ACHN (cell line): ENCODE results near the gene TCHHL1.
"Not testable (repeated sequence)": the region's sequence is repeated elsewhere in the genome, so short reads cannot be mapped to it uniquely, and the experiment has no call there.

Experiments used
- DNase-seq: peaks from one replicate; pipeline ENCODE4 v3.0.0-alpha.2; 2015
- in situ Hi-C: cut with HindIII; loops from 2 replicates; pipeline ENCODE4 v1.10.0; 2017; ENCODE audit warnings: low sequenced_read_pairs, low pct_ligation_motif_present, low pct_unique_long_range_greater_than_20kb

Gene TCHHL1

DNA sequence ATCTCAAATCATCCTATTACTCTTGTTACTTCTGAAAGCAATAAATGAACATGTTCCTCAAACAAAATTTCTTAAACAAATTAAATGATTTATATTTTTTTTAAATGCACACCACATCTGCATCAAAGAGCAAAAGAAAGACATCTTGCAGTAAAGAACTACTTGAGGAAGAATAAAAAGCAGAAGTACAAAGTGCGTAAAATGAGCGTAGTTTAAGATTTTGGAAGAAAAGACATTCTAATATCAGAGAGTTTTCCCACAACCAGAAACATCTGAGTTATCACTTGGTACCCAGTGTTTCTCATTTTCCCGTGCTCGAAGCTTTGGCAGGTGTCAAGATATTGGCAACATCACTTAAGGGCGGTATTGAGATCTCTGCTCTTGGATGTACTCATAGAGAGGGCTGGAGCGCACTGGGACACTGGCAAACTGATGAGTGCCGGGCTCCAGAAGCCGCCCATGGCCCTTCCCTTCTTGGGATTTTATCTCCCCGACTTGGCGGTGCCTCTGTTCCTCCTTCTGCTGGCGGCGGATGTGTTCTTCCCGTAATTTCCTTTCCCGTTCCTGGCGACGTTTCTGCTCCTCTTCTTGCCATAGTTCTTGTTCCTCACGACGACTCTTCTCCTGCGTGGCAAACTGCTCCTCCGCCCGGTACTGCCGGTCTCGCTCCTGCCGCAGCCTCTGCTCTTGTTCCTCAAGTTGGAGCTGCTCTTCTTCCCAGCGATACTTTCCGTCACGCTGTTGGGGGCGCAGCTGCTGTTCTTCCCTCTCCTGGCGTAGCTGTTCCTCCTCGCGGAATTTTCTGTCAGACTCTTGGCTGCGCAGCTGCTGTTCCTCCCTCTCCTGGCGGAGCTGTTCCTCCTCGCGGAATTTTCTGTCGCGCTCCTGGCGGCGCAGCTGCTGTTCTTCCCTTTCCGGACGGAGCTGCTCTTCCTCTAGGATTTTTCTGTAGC is 18.4 kb upstream of the TCHHL1 start:
- in situ Hi-C loops = no loop called here
- no peak for DNase-seq

DNA sequence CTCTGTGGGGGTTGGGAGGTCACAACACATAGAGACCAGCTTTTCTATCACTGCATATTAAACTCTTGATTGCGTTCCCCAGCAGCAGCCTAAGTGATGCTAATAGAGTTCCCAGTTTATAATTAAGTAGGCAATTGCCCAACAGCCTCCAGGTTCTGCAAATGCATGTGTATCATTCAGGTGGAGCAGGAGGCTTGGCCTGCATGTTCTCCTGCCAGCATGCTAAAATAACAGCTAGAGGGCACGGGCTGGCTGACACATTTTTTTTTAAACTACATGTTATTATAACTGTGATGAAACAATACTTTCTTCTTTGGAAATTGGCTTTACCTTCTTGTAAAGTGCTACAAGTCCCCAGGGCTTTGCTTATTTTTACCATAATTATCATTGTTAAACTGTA is 16.0 kb upstream of the TCHHL1 start:
- no peak for DNase-seq
- in situ Hi-C loops = no loop called here

DNA sequence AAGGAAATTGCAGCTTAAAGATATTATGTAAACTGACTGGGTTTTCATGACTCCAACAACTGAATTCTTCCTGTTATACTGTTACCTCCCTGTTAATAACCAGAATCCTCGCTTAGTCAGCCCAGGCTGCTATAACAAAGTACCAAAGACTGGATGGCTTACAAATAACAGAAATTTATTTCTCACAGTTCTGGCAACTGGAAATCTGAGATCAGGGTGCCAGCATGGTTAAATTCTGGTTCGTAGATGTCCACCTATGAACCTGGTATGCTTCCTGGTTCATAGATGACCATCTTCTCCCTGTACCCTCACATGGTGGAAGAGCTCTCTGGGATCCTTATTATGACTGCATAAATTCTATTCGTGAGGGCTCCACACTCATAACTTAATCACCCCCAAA is 8.1 kb upstream of the TCHHL1 start:
- in situ Hi-C loops = no loop called here

DNA sequence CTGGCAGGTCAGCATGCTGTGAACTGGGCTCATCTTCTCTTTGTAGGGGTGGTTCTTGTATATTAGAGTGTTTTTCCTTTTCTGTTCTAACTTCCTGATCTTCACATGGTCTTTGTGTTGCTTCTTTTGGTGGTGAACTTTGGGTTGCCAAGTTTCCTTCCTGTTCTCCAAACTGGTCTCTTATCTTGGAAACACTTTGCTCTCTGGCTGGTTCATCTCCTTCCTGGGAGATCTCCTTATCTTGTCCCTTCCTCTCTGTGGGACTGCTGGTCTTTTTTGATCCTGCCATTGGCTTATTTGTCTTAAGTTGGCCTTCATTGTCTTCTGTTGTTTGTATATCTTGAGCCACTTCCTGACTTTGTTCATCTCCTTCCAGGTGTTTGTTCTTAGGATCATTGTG is 2.1 kb downstream of the TCHHL1 start:
- DNase-seq = no peak
- in situ Hi-C loops = no loop called here

More for the DNA sequence above, 8.1 kb upstream of the TCHHL1 start:
- no peak for DNase-seq

DNA sequence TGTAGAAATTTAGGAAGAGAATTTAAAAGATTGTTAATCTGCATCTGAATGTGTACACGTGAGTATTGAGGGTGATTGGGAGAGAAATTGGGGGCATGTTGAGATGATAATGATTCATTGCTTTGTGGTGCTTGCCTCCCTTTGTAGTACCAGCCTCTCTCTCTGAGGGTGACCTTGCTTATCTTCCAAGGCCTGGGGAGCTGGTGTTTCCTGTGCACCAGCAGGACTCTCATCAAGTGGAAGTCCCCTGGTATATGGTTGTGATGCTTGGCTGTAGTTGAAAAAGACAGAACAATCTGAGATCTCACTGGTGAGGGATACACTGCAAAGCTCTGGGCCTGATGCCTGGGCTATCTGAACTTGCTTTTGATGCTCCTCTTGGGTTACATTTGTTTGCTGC is 4.0 kb downstream of the TCHHL1 start:
- no peak for DNase-seq
- in situ Hi-C loops = no loop called here

DNA sequence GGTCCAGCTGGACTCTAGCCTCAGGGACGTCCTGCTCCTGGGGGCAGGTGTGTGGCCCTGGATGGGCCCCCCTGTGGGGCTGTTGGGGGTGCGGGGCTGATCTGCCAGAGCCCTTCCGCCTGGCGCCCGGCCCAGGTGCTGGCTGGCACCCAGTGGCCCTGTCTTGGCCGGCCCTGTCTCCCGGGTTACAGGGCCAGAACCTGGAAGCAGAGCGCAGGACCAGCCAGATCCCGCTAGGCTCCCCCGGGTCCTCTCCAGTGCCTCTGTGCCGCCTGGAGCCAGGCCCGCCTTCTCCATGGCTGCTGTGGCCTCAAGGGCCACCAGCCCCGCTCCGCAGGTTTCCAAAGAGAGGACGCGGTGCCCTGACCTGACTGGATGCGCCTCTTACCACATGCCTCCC is 7.8 kb downstream of the TCHHL1 start:
- DNase-seq, in situ Hi-C loops: not testable (repeated sequence)

DNA sequence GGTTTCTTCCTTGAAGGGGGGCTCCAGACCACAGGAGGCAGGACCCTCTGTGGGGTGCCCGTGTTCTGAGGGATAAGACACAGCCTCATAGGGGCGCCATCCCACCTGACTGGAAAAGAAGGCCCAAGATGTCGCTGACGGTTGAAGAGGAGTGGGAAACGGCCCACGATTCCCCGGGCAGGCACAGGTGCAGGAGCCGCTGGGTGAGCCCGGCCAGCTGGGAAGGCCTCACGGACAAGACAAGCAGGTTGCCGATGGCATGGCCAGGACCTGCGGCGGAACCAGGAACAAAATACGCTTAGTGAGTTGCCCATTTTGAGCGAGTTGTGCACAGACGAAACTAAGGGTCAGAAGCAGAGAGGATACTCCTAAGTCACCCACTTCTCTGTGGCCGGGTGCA is 8.4 kb downstream of the TCHHL1 start:
- in situ Hi-C loops, DNase-seq: not testable (repeated sequence)

DNA sequence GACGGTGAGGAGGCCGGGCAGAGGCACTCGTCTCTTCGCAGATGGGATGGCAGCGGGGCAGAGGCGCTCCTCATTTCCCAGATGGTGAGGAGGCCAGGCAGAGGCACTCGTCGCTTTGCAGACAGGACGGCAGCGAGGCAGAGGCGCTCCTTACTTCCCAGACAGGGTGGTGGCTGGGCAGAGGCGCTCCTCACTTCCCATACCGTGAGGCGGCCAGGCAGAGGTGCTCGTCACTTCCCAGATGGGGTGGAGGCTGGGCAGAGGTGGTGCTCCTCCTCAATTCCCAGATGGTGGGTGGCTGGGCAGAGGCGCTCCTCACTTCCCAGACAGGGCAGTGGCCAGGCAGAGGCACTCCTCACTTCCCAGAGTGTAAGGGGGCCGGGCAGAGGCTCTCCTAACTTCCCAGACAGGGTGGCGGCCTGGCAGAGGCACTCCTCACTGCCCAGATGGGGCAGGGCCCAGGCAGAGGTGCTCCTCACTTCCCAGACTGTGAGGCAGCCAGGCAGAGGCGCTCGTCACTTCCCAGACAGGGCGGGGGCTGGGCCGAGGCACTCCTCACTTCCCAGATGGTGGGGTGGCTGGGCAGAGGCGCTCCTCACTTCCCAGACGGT is 9.9 kb downstream of the TCHHL1 start:
- in situ Hi-C loops = no loop called here
- no peak for DNase-seq

DNA sequence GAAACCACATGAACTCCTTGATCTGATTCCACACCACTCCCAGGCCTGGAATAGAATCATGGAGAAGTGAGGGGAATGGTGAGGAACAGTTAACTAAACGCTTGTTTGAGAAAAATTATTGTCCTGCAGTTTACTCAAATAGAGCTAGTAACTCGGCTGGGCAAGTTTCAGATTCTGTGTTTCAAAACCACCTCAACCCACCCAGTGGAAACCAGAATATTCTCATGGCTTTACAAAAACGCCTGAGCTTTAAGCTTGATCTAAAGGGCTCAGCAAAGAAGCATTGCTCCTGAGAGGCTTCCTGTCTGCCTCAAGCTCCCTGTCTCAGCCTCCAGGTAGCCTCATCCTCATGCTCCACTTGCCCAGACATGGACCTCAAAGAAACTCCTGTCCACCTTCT is 16.6 kb downstream of the TCHHL1 start:
- DNase-seq = no peak
- in situ Hi-C loops = no loop called here

DNA sequence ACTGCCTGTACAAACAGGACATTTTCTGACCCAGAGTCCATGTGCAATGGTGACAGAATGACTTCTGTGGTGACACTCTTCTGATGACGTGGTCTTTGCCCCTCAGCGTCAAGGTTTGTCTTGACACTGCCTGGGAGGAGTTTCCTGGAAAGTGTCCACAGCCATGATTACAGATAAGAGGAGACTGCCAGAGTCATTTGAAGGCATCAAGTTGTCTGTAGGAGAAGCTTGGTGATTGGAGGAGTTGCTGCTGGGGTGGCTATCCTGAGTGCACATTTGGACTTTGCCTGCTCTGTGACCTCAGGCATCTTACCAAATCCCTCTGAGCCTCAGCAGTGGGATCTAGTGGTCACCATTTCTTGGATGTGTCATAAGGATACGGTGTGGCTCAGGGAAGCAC is 17.7 kb downstream of the TCHHL1 start:
- in situ Hi-C loops = no loop called here
- DNase-seq = no peak

DNA sequence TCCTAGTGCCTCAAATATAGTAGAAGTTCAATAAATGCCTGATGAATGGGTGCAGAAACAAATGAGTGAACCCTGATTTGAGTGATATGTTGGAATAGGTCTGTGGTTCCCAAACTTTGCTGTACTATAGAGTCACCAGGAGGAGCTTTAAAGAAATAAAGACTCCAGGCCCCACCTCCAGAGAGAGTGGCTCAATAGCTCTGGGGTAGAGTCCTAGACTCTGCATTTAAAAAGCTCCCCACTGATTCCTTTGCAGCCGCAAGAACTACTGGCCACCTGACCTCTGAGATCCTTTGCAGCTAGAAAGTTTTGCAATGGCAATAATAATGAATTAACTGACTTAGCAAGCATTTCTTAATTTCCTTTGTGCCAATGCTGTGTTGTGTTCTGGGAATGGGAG is 20.9 kb downstream of the TCHHL1 start:
- DNase-seq = no peak
- in situ Hi-C loops = no loop called here

DNA sequence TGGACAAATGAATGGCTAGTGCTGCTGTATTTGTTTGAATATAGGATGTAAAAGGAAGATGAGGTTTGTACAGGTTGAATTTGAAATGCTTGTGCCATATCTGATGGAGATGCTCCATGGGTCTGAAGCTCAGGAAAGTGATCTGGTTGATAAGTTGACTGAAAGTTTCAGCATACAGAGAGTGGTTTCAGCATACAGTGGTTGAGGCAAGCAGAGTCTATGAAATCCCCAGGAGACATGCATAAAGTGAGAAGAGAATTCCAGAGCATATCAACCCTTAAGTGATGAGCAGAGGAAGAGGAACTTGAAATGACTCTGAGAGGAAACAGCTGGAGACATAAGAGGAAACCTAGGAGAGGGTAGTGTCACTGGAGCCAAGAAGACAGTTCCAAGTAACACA is 21.7 kb downstream of the TCHHL1 start:
- DNase-seq = no peak
- in situ Hi-C loops = no loop called here

DNA sequence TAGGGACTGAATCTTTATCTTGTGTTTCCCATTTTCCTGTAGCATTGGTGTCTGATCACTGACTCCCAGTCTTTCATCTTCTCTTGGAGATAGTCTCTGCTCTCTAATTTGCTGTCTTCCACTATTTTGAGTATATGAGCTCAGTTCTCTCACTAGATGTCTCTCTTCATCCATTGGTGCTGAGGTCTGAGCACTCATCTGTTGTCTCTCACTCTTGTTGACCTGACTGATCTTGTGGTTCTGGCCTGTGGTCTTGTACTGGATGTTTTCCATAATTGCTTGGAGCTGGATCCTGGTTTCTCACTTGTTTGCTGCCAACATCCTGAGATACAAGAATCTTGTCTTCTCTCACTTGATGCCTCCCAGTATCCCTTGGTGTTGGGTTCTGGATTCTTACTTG is 26.9 kb downstream of the TCHHL1 start:
- in situ Hi-C loops = no loop called here
- DNase-seq = no peak

DNA sequence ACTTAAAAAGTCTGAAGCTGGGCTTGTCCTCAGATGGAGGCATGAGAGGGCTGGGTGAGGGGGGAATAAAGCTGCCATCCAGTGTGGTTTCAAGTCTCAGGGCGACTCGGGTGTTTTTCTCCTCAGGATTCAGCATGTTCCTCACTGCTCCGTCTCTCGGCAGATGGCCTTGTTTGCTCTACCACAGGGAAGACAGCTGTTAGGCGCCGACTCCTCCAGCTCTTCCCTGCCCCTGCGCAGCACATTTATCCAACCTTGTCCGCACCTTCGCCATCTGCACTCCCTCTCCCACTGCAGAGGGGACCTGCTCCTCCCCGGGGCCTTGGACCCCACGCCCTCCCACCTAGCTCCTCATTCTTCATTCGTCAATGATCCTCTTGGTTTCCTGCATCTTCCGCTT is 35.5 kb downstream of the TCHHL1 start:
- no peak for DNase-seq
- in situ Hi-C loops = no loop called here

DNA sequence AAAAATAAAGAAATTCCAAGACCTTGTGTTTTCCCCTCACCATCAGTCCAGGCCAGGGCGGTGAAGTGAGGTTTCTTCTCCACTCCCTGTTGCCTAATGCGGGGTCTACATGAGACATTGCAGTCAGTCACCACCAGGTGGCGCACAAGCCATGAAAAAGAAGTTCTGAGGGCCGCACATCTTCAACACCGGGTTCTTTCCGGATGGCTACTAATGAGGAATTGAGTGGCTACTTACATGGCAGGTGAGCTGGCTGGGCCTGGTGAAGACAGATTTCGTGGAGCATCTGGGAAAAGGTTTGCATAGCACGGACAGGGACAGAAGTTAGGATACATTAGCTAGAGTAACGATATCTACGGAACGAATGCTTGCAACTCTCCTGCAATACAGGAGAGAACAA is 36.3 kb downstream of the TCHHL1 start:
- in situ Hi-C loops = no loop called here
- DNase-seq = peak; percentile 87

DNA sequence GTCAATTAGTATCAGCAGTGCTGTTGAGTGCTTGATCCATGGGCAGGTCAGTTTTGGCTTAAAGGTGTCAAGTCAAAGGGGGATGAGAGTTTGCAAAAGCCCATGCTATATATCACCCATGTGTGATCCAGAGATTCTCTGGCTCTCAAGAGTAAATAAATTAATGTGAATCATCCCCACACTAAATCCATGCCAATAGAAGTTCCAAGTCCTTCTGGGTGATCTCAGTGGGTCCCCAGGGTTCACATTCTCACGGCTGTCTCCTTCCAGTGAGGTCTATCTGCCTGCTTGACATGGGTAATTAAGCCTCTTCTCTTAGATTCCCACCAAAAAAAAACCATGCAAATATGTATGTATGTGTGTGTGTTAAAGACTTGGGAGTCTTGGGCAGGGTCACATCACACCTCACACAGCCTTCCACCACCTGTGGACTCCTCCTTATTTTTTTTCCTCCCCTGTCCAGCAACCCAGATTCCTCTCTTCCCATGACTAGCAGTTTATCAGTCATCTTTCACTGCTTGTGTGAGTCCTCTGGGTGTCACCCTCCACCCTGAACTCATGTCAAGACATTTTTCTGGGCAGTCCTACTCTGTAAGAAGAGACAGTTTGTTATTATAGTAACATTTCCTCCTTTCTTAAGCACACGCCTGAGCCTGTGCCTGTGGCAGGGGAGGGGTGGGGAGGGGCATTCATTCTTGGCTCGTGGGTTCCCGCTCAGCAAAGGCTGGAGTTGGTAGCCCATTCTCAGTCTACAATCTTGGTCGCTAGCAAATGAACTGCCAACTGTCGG is 37.8 kb downstream of the TCHHL1 start:
- in situ Hi-C loops = no loop called here
- no peak for DNase-seq

DNA sequence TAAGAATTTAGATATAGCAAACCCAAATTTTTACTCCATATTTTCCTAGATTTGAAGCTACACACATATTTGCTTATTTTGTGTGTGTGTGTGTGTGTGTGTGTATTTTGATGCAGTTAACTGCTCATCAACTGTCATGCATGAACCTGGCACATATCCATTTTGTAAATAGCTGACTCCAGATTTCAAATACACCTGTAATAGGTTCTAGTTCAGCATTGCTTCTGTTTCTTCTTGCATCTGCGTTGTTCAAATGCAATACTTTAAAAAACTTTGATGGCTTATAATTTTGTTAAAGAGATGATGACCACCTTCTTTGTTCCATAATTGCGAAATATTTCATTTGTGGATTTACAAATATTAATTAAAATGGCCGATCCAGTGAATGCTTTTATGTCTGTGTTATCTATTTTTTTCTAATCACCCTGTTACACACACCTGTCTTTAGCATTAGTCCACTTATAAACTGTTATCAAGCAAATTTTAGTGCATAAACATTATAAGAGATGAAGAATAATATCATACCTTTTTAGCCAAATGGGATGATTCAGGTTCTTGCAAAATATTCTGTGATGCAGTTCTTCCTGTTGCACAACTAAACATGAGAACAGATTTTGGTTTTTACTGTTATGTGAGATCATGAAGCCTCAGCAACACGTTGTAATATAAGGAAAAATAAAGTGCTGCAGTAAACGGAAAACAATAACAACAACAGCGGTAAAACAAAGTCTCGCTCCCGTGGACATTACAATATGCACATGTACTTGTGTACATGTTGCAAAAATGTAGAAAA is 39.4 kb downstream of the TCHHL1 start:
- DNase-seq = no peak
- in situ Hi-C loops = no loop called here

DNA sequence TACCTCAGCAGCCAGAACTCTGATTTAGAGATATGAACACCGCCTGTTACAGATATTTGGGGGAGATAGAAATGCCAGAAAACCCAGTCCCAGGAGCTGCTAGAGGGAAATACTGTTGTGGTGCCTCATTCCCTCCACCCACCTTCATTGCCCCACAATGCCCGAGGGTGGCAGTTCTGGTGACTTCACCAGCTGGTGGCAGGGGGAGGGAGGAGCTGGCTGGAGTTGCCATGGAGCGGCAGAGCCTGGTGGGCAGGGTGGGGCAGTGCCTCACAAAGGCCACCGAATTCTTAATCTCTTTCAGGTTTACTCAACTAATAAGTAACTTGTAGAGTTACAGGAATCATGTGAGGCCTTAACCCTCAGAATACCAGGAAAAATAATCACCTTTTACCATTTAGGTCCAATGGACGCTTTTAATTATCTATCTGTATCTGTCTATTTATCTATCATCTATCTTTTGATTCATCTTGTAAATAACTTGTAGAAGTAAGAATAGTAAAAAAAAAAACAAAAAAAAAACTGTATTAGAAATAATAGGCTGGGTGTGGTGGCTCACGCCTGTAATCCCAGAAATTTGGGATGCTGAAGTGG is 40.4 kb downstream of the TCHHL1 start:
- in situ Hi-C loops = no loop called here
- peak; percentile 96 for DNase-seq
